DOHH2 (cell line): ENCODE measurements around the gene TBR1.

ENCODE experiments used
- H3F3A ChIP-seq: fragments of 200-600 bp; sonication (generic), shearing (Covaris generic); 2 replicates; pipeline ENCODE4 v1.6.0; 2016; ENCODE audit warnings: antibody characterized with exemption, mild to moderate bottlenecking; ENCODE audit not compliant: control insufficient read depth, insufficient read depth
- H3K27ac ChIP-seq: fragments of 200-600 bp; sonication (generic); 2 replicates; pipeline ENCODE4 v1.5.1; 2014; ENCODE audit warnings: low read depth, mild to moderate bottlenecking, low read length, moderate library complexity
- H3K27me3 ChIP-seq: fragments of 200-600 bp; sonication (generic); 2 replicates; pipeline ENCODE4 v1.6.1; 2014; ENCODE audit warnings: mild to moderate bottlenecking, low read length, mixed read lengths; ENCODE audit not compliant: control insufficient read depth
- H3K36me3 ChIP-seq: fragments of 200-600 bp; sonication (generic); 2 replicates; pipeline ENCODE4 v1.6.1; 2014; ENCODE audit warnings: mild to moderate bottlenecking, low read length, moderate library complexity, mixed read lengths; ENCODE audit not compliant: control insufficient read depth
- H3K4me1 ChIP-seq: fragments of 200-600 bp; sonication (generic); 2 replicates; pipeline ENCODE4 v1.6.1; 2014; ENCODE audit warnings: mild to moderate bottlenecking, low read length, mixed read lengths; ENCODE audit not compliant: control insufficient read depth
- H3K4me2 ChIP-seq: fragments of 200-600 bp; sonication (generic); 2 replicates; pipeline ENCODE4 v1.6.0; 2014; ENCODE audit warnings: mild to moderate bottlenecking, low read length, moderate library complexity
- H3K4me3 ChIP-seq: fragments of 200-600 bp; sonication (generic); 2 replicates; pipeline ENCODE4 v1.5.1; 2014; ENCODE audit warnings: mild to moderate bottlenecking, low read length, mixed read lengths
- H3K79me2 ChIP-seq: fragments of 200-600 bp; sonication (generic); 2 replicates; pipeline ENCODE4 v1.6.1; 2014; ENCODE audit warnings: mild to moderate bottlenecking, low read length, mixed read lengths; ENCODE audit not compliant: control insufficient read depth
- H3K9me2 ChIP-seq: fragments of 200-600 bp; sonication (generic); replicated peaks from 2 replicates; pipeline ENCODE4 v1.6.1; 2014; ENCODE audit warnings: mild to moderate bottlenecking, low read length, mixed read lengths; ENCODE audit not compliant: control insufficient read depth
- H3K9me3 ChIP-seq: fragments of 200-600 bp; sonication (generic); 2 replicates; pipeline ENCODE4 v1.6.1; 2014; ENCODE audit warnings: antibody characterized with exemption, low read length, mixed read lengths; ENCODE audit not compliant: control insufficient read depth, insufficient read depth
- H4K20me1 ChIP-seq: fragments of 200-600 bp; sonication (generic); 2 replicates; pipeline ENCODE4 v1.6.0; 2014; ENCODE audit warnings: low read depth, mild to moderate bottlenecking, antibody characterized with exemption, low read length, moderate library complexity; ENCODE audit not compliant: control insufficient read depth, insufficient read depth
- EZH2phosphoT487 ChIP-seq: fragments of 200-600 bp; sonication (generic); IDR thresholded peaks from 2 replicates; pipeline ENCODE4 v1.6.1; 2017; ENCODE audit warnings: borderline replicate concordance, mild to moderate bottlenecking, antibody characterized with exemption, low read length, moderate library complexity, mixed read lengths
- TF ChIP-seq, protein P1 (sequence below): fragments of 200-600 bp; sonication (generic); IDR thresholded peaks from one replicate; pipeline ENCODE4 v1.5.1; 2014; ENCODE audit warnings: antibody characterized with exemption, mild to moderate bottlenecking, low read depth, low read length; ENCODE audit not compliant: poor library complexity, severe bottlenecking

TBR1 gene

DNA sequence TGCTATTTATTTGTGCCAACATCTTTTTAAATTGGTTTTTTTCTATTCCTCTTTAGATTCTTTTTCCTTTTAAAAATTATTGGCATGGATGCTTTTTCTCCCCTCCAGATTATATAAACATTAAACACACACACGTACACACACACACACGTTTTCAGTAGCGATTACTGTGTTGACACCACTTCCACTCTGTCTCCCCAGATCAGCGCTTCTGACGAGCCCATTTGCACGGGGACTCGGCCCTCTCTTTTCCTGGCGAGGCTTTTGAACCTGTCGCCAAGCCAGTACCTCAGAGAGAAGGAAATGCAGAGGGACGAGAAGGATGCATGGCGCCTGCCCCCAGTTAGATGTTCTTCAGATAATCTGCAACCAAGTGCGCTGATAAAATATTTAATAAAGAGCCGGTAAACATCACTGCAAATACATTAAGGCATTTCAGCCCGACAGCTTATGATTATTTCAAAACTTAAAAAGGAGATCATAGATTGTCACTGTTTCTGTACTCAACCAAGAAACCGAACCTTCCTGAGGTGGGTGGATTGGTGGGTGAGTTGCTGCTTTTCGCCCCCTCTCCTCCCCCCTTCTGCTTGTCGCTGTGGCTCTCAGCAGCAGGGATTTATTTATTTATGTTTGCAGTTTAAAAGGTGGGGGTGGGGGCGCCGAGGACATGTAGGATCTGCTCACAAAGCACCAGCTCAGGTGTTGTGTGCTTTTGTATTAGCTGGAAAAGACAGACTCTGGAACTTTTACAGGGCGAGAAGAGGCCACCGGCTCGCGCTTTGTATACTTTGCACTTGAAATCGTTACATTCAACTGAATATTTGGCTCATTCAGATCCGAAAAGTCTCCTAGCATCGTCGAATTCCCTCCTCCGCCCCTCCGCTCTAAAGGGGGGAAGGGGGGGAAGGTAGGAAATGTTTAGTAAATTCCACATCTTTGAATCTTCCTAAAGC, 787 bp upstream of the TBR1 start:
- Histone ChIP-seq H3K79me2 (no peaks in the 10 kb centered on the region), H3K9me2 (no peaks in the 10 kb centered on the region), H4K20me1 (no peaks in the 10 kb centered on the region), H3K36me3 (no peaks in the 10 kb centered on the region), H3F3A (no peaks in the 10 kb centered on the region), H3K9me3 (no peaks in the 10 kb centered on the region), H3K4me1 (peaks cover 37% of the 10 kb centered on the region), H3K4me2 (peak overlapping the region; percentile 59), H3K27me3 (peaks cover 56% of the 10 kb centered on the region), H3K4me3 (peak overlapping the region; percentile 56), H3K27ac (no peak overlapping the region)
- TF ChIP-seq, protein P1, sequence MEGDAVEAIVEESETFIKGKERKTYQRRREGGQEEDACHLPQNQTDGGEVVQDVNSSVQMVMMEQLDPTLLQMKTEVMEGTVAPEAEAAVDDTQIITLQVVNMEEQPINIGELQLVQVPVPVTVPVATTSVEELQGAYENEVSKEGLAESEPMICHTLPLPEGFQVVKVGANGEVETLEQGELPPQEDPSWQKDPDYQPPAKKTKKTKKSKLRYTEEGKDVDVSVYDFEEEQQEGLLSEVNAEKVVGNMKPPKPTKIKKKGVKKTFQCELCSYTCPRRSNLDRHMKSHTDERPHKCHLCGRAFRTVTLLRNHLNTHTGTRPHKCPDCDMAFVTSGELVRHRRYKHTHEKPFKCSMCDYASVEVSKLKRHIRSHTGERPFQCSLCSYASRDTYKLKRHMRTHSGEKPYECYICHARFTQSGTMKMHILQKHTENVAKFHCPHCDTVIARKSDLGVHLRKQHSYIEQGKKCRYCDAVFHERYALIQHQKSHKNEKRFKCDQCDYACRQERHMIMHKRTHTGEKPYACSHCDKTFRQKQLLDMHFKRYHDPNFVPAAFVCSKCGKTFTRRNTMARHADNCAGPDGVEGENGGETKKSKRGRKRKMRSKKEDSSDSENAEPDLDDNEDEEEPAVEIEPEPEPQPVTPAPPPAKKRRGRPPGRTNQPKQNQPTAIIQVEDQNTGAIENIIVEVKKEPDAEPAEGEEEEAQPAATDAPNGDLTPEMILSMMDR, result no peak
- 0 out of 2 replicates have a peak, but pooled peaks have one; percentile 13 for TF ChIP-seq EZH2phosphoT487

DNA sequence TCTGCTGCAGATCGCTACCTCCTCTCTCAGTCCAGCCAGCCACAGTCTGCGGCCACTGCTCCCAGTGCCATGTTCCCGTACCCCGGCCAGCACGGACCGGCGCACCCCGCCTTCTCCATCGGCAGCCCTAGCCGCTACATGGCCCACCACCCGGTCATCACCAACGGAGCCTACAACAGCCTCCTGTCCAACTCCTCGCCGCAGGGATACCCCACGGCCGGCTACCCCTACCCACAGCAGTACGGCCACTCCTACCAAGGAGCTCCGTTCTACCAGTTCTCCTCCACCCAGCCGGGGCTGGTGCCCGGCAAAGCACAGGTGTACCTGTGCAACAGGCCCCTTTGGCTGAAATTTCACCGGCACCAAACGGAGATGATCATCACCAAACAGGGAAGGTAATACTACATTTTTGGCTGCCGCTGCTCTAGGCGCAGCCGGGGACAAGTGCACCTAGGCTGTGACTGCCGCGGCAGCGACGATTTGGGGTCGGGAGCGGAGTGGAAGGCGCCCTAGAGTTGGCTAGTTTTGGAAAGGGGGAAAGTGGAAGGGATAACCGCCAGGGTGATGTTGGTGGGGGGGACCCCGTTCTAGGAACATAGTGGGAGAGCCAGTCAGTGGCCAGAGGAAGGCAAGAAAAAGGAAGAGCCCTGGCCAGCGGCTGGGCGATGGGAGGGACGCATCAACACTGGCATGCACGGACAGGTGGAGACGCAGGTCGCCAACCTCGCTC, 776 bp downstream of the TBR1 start:
- no peaks in the 10 kb centered on the region for H3F3A ChIP-seq
- H3K9me2 ChIP-seq, result no peaks in the 10 kb centered on the region
- no peaks in the 10 kb centered on the region for H3K9me3 ChIP-seq
- no peaks in the 10 kb centered on the region for H3K79me2 ChIP-seq
- H3K4me1 ChIP-seq, result peaks cover 37% of the 10 kb centered on the region
- no peaks in the 10 kb centered on the region for H4K20me1 ChIP-seq
- H3K36me3 ChIP-seq, result no peaks in the 10 kb centered on the region
- H3K27me3 ChIP-seq, result peaks cover 58% of the 10 kb centered on the region
- H3K4me2 ChIP-seq, result peak overlapping the region; percentile 53
- H3K27ac ChIP-seq, result no peak overlapping the region
- peak overlapping the region; percentile 48; the same call in 1 of the 2 replicates for H3K4me3 ChIP-seq
- TF ChIP-seq, protein P1, result no peak
- TF ChIP-seq EZH2phosphoT487, result no peak; the same call in 1 of the 2 replicates

GRCh38 chr2:161417438-161418274, 1.6 kb downstream of the TBR1 start:
- no peaks in the 10 kb centered on the region for H3K9me3 ChIP-seq
- H3K27me3 ChIP-seq, result peaks cover 58% of the 10 kb centered on the region

More at GRCh38 chr2:161417438-161418274, 1.6 kb downstream of the TBR1 start:
- H3K4me3 ChIP-seq, result peak overlapping the region; percentile 48
- no peaks in the 10 kb centered on the region for H3K9me2 ChIP-seq
- H3K4me1 ChIP-seq, result peaks cover 37% of the 10 kb centered on the region
- TF ChIP-seq, protein P1, result no peak
- no peak; the same call in 1 of the 2 replicates for TF ChIP-seq EZH2phosphoT487
- peak overlapping the region; percentile 53 for H3K4me2 ChIP-seq
- no peaks in the 10 kb centered on the region for H4K20me1 ChIP-seq
- H3K79me2 ChIP-seq, result no peaks in the 10 kb centered on the region
- H3K27ac ChIP-seq, result no peak overlapping the region
- H3K36me3 ChIP-seq, result no peaks in the 10 kb centered on the region
- no peaks in the 10 kb centered on the region for H3F3A ChIP-seq
